HCT116 (cell line): ENCODE data around the gene AFAP1. TPM values are rescaled to one million over a fixed set of nuclear protein-coding genes. Genes with fewer than 3 reads are reported as not detected.

Experiments used
- ATAC-seq: fragments of 200-7000 bp; cut with Tn5 transposase; 2 replicates; pipeline ENCODE4 v1.9.1; 2020; ENCODE audit warnings: mild to moderate bottlenecking, moderate library complexity
- BruUV-seq: library from RNA; stranded (reverse); fragments of 400-500 nt; replicated peaks from 2 replicates; lab custom pipeline; 2021; lab: Mats Ljungman, UMichigan
- CTCF ChIA-PET: fragments of 300-600 bp; sonication (Branson Sonifier 250); formaldehyde crosslinking; loops from one replicate; lab custom pipeline; 2021; ENCODE audit warnings: antibody characterized with exemption; lab: Charles Lee
- POLR2A ChIA-PET: fragments of 300-600, 350-600 bp; sonication (Branson Sonifier 250); formaldehyde crosslinking; loops from one replicate; lab custom pipeline; 2021; ENCODE audit warnings: antibody characterized with exemption; lab: Charles Lee
- RAD21 ChIA-PET, 2 experiments: fragments of 300-600 bp; sonication (Branson Sonifier 250); formaldehyde crosslinking; loops; one replicate each; lab custom pipeline; 2023; ENCODE audit warnings: low total read pairs in 2 of 2; ENCODE audit not compliant: uncharacterized antibody in 2 of 2, unreplicated experiment in 2 of 2, low non-redundant PET in 1 of 2; lab: Charles Lee
- DNase-seq: peaks from one replicate; pipeline ENCODE4 v3.0.0-alpha.2; 2010; ENCODE audit warnings: low read depth, low spot score
- H2AFZ ChIP-seq: fragments of 200-600 bp; shearing (Covaris generic), sonication (generic); 2 replicates; pipeline ENCODE4 v1.6.1; 2017; ENCODE audit warnings: low read depth, mixed run types, mixed read lengths, antibody characterized with exemption, low read length; ENCODE audit not compliant: poor library complexity, severe bottlenecking
- H3K27ac ChIP-seq: 2 replicates; pipeline ENCODE4 v1.5.1; 2012; ENCODE audit warnings: low read depth, low read length
- H3K27me3 ChIP-seq: fragments of 200-600 bp; sonication (generic); 2 replicates; pipeline ENCODE4 v1.6.1; 2016; ENCODE audit warnings: mixed run types, low read length, mixed read lengths; ENCODE audit not compliant: insufficient read depth
- H3K36me3 ChIP-seq, 2 experiments: fragments of 200-500 bp in 1 of 2; fragments of 200-600 bp in 1 of 2; sonication (Bioruptor generic) in 1 of 2; sonication (generic) in 1 of 2; 2 replicates each; pipeline versions ENCODE4 v1.5.1 to v1.6.1; 2014 to 2016; ENCODE audit warnings: low read length in 2 of 2, inconsistent platforms in 1 of 2, mixed read lengths in 1 of 2, mixed run types in 1 of 2; ENCODE audit not compliant: insufficient read depth in 2 of 2, control insufficient read depth in 1 of 2
- H3K4me1 ChIP-seq, 2 experiments: fragments of 200-600 bp in 1 of 2; sonication (generic) in 1 of 2; 2 replicates each; pipeline versions ENCODE4 v1.5.1 to v1.6.1; 2012 to 2017; ENCODE audit warnings: low read length in 2 of 2, inconsistent platforms in 1 of 2, mild to moderate bottlenecking in 1 of 2, mixed read lengths in 1 of 2, mixed run types in 1 of 2, moderate library complexity in 1 of 2; ENCODE audit not compliant: insufficient read depth in 2 of 2, control insufficient read depth in 1 of 2
- H3K4me2 ChIP-seq: fragments of 200-600 bp; sonication (generic); 2 replicates; pipeline ENCODE4 v1.6.1; 2017; ENCODE audit warnings: mixed run types, low read length, mixed read lengths
- H3K4me3 ChIP-seq, 2 experiments: fragments of 200-600 bp in 1 of 2; sonication (generic) in 1 of 2; replicated peaks in 1 of 2; 2 replicates each; pipeline ENCODE4 v1.5.1; 2011 to 2016; ENCODE audit warnings: low read length in 2 of 2, control low read depth in 1 of 2, low read depth in 1 of 2, mild to moderate bottlenecking in 1 of 2, mixed read lengths in 1 of 2, mixed run types in 1 of 2
- H3K79me2 ChIP-seq: fragments of 200-600 bp; sonication (generic); 2 replicates; pipeline ENCODE4 v1.6.1; 2017; ENCODE audit warnings: mild to moderate bottlenecking, mixed run types, low read length, moderate library complexity, mixed read lengths; ENCODE audit not compliant: insufficient read depth
- H3K9ac ChIP-seq: fragments of 200-600 bp; sonication (generic); 2 replicates; pipeline ENCODE4 v1.6.1; 2016; ENCODE audit warnings: low read length, mixed read lengths
- H3K9me2 ChIP-seq: fragments of 200-600 bp; sonication (generic), shearing (Covaris generic); 2 replicates; pipeline ENCODE4 v1.6.1; 2017; ENCODE audit warnings: mixed run types, mild to moderate bottlenecking, moderate library complexity; ENCODE audit not compliant: insufficient read depth
- H3K9me3 ChIP-seq, 2 experiments: fragments of 200-500 bp in 1 of 2; fragments of 200-600 bp in 1 of 2; sonication (Bioruptor generic) in 1 of 2; sonication (generic) in 1 of 2; 2 replicates each; pipeline ENCODE4 v1.6.1; 2014 to 2017; ENCODE audit warnings: low read length in 2 of 2, mixed read lengths in 2 of 2, inconsistent platforms in 1 of 2, low read depth in 1 of 2, mild to moderate bottlenecking in 1 of 2, mixed run types in 1 of 2, moderate library complexity in 1 of 2; ENCODE audit not compliant: control insufficient read depth in 1 of 2, insufficient read depth in 1 of 2
- H4K20me1 ChIP-seq: fragments of 200-600 bp; sonication (generic), shearing (Covaris generic); 2 replicates; pipeline ENCODE4 v1.6.1; 2017; ENCODE audit warnings: mixed run types, mild to moderate bottlenecking, moderate library complexity; ENCODE audit not compliant: insufficient read depth
- ATF3 ChIP-seq: IDR thresholded peaks from 2 replicates; pipeline ENCODE4 v1.6.1; 2012
- CTCF ChIP-seq, 3 experiments: fragments of 200-600 bp in 1 of 3; sonication (generic) in 1 of 3; IDR thresholded peaks in 2 of 3; conservative IDR thresholded peaks in 1 of 3; 2 replicates each; pipeline ENCODE4 v1.5.1; 2012 to 2017; ENCODE audit warnings: low read depth in 2 of 3, low read length in 2 of 3, antibody characterized with exemption in 1 of 3, borderline replicate concordance in 1 of 3, control low read depth in 1 of 3, mild to moderate bottlenecking in 1 of 3, mixed read lengths in 1 of 3, mixed run types in 1 of 3, moderate library complexity in 1 of 3; ENCODE audit not compliant: insufficient read depth in 1 of 3
- POLR2A ChIP-seq: IDR thresholded peaks from 2 replicates; pipeline ENCODE4 v1.7.0; 2011; ENCODE audit warnings: borderline replicate concordance; ENCODE audit not compliant: insufficient read depth, insufficient read length; ENCODE audit errors: extremely low read depth
- RAD21 ChIP-seq: IDR thresholded peaks from 2 replicates; pipeline ENCODE4 v1.6.1; 2012; ENCODE audit warnings: low read depth, mild to moderate bottlenecking
- SIN3A ChIP-seq: IDR thresholded peaks from 2 replicates; pipeline ENCODE4 v1.6.1; 2012; ENCODE audit warnings: low read depth
- ZBTB33 ChIP-seq: IDR thresholded peaks from 2 replicates; pipeline ENCODE4 v1.6.1; 2011; ENCODE audit warnings: mild to moderate bottlenecking, low read length, moderate library complexity; ENCODE audit not compliant: insufficient replicate concordance; ENCODE audit errors: extremely low read depth
- ZNF274 ChIP-seq: fragments of 200-500 bp; sonication (Bioruptor generic); IDR thresholded peaks from 2 replicates; pipeline ENCODE4 v1.6.1; 2014; ENCODE audit warnings: mild to moderate bottlenecking, low read depth, low read length, inconsistent platforms
- intact Hi-C: fragments of 100-400 bp; cut with micrococcal nuclease; formaldehyde crosslinking; loops from 2 replicates; pipeline ENCODE4 v1.10.0; 2022
- total RNA-seq: library from RNA; stranded (reverse); gene quantifications from one replicate; pipeline ENCODE4 v1.2.1, GENCODE V29; 2021; ENCODE audit not compliant: unreplicated experiment

AFAP1 gene
- total RNA-seq, 1 experiment from 2014 or later, result 19.4 TPM

- no peaks in the 10 kb centered on the region for H4K20me1 ChIP-seq
- no peak overlapping the region for H3K4me2 ChIP-seq
- H3K9ac ChIP-seq, result no peak overlapping the region
- TF ChIP-seq CTCF (IDR thresholded peaks at IDR 0.05 in 2 of 3, conservative IDR thresholded peaks at IDR 0.05 in 1 of 3; ENCODE audit: borderline replicate concordance in 1 of 3, insufficient read depth in 1 of 3, low read depth in 2 of 3, low read length in 2 of 3) (peak; percentile 75 to 87 (median 81)), ATF3 (no peak), ZBTB33 (no peak), RAD21 (peak; percentile 78), ZNF274 (no peak), POLR2A (no peak), SIN3A (no peak)
- TF ChIP-seq, all 23 proteins: peak for 2
- ChIA-PET POLR2A (interaction anchor here (1.0 to 1.2 kb wide), 2 partner anchors 11 to 444 kb away, joined by 3 to 5 read pairs; no protein-coding TSS in a partner anchor), RAD21 (interaction anchor here (0.6 to 1.2 kb wide), 5 partner anchors 42 to 610 kb away, joined by 3 to 8 read pairs (median 3); no protein-coding TSS in a partner anchor), CTCF (interaction anchor here (0.7 to 4.7 kb wide), 23 partner anchors 9 to 467 kb away, joined by 3 to 82 read pairs (median 3); no protein-coding TSS in a partner anchor)
- ATAC-seq (peak; percentile 93), DNase-seq (peak; percentile 66)
- no peaks in the 10 kb centered on the region for H3K9me3 ChIP-seq
- no peaks in the 10 kb centered on the region for H3K79me2 ChIP-seq
- intact Hi-C loops, result loop anchor here (1.0 kb wide), 1 partner anchor 32 kb away; no protein-coding TSS in a partner anchor
- peaks cover 9% of the 10 kb centered on the region in 2 experiments; a peak in 3 of 4 replicates for H3K36me3 ChIP-seq
- no peak overlapping the region for H3K27ac ChIP-seq
- BruUV-seq, result no TSS peak
- H3K27me3 ChIP-seq, result no peaks in the 10 kb centered on the region
- no peaks in the 10 kb centered on the region for H3K9me2 ChIP-seq
- no peak overlapping the region for H2AFZ ChIP-seq
- no peak overlapping the region for H3K4me3 ChIP-seq
- peaks cover 7 to 8% of the 10 kb centered on the region in 2 experiments; a peak in 2 of 4 replicates for H3K4me1 ChIP-seq
Measured at GRCh38 chr4:7802093-7802726, 137.5 kb downstream of the AFAP1 start.
